ENCODE measurements around the gene NIT1. TPM values are rescaled to one million over a fixed set of nuclear protein-coding genes. Genes with fewer than 3 reads are reported as not detected.

Gene NIT1
- total RNA-seq, 1 donor from 2014 or later: 47.5 TPM

DNA sequence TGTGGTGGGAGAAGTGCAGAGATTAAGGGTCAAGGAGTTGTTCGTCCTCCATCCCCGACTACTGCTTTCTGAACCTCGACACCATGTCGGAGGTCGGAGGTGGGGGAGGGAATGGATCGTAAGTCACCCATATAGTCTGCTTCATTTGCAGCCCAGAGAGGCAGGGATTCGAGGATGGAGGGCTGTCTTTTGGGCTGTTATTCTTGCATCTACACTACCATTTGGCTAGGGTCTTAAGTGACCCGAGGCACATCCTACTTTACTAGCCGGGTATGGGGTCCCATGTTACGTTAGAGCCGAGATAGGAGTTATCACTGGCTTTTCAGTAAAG is 42.0 kb downstream of the NIT1 start:
- peak overlapping the region; percentile 93 for H3K27ac Mint-ChIP-seq
- TF ChIP-seq, protein P1, sequence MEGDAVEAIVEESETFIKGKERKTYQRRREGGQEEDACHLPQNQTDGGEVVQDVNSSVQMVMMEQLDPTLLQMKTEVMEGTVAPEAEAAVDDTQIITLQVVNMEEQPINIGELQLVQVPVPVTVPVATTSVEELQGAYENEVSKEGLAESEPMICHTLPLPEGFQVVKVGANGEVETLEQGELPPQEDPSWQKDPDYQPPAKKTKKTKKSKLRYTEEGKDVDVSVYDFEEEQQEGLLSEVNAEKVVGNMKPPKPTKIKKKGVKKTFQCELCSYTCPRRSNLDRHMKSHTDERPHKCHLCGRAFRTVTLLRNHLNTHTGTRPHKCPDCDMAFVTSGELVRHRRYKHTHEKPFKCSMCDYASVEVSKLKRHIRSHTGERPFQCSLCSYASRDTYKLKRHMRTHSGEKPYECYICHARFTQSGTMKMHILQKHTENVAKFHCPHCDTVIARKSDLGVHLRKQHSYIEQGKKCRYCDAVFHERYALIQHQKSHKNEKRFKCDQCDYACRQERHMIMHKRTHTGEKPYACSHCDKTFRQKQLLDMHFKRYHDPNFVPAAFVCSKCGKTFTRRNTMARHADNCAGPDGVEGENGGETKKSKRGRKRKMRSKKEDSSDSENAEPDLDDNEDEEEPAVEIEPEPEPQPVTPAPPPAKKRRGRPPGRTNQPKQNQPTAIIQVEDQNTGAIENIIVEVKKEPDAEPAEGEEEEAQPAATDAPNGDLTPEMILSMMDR (conservative IDR thresholded peaks at IDR 0.05): no peak
- no peak for DNase-seq (ENCODE audit: extremely low spot score, unreplicated experiment)
- peaks cover 13% of the 10 kb centered on the region for H3K36me3 Mint-ChIP-seq
- H3K9me3 Mint-ChIP-seq: no peaks in the 10 kb centered on the region
- H3K4me1 Mint-ChIP-seq (ENCODE audit: unreplicated experiment): peaks cover 40% of the 10 kb centered on the region
- peak overlapping the region; percentile 95 for H3K4me3 Mint-ChIP-seq
- H3K27me3 Mint-ChIP-seq: no peaks in the 10 kb centered on the region

DNA sequence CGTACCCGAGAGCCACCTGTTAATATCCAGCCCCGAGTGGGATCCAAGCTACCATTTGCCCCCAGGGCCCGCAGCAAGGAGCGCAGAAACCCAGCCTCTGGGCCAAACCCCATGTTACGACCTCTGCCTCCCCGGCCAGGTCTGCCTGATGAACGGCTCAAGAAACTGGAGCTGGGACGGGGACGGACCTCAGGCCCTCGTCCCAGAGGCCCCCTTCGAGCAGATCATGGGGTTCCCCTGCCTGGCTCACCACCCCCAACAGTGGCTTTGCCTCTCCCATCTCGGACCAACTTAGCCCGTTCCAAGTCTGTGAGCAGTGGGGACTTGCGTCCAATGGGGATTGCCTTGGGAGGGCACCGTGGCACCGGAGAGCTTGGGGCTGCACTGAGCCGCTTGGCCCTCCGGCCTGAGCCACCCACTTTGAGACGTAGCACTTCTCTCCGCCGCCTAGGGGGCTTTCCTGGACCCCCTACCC is 42.8 kb downstream of the NIT1 start:
- H3K27ac Mint-ChIP-seq: peak overlapping the region; percentile 66
- H3K36me3 Mint-ChIP-seq: peaks cover 13% of the 10 kb centered on the region

DNA sequence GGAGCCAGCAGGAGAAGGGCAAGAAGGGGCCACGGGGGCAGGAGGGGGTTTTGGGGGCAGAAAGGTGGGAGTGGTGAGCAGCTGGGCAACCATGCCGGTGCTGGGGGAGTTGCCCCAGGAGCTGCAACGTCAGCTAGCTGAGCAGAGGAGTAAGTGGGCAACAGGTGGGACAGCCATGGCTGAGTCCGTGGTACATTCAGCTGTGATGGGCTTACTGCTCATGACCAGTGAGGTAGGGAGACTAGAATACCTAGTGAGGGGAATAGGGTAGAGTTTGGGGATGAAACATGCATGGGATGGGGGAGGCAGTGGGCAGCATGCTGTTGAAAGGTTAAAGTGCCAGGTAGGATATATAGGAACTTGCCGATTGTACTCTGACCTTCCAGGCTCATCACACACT is 43.7 kb downstream of the NIT1 start:
- TF ChIP-seq, protein P1 (conservative IDR thresholded peaks at IDR 0.05): no peak
- Mint-ChIP-seq H3K4me1 (ENCODE audit: unreplicated experiment) (peaks cover 34% of the 10 kb centered on the region), H3K9me3 (no peaks in the 10 kb centered on the region), H3K36me3 (peaks cover 13% of the 10 kb centered on the region), H3K4me3 (peak overlapping the region; percentile 51), H3K27me3 (no peaks in the 10 kb centered on the region), H3K27ac (no peak overlapping the region)
- no peak for DNase-seq (ENCODE audit: extremely low spot score, unreplicated experiment)

More for the DNA sequence above, 42.8 kb downstream of the NIT1 start:
- DNase-seq (ENCODE audit: extremely low spot score, unreplicated experiment): no peak
- no peaks in the 10 kb centered on the region for H3K27me3 Mint-ChIP-seq
- H3K4me1 Mint-ChIP-seq (ENCODE audit: unreplicated experiment): peaks cover 32% of the 10 kb centered on the region
- no peaks in the 10 kb centered on the region for H3K9me3 Mint-ChIP-seq
- H3K4me3 Mint-ChIP-seq: peak overlapping the region; percentile 95
- TF ChIP-seq, protein P1 (conservative IDR thresholded peaks at IDR 0.05): no peak

DNA sequence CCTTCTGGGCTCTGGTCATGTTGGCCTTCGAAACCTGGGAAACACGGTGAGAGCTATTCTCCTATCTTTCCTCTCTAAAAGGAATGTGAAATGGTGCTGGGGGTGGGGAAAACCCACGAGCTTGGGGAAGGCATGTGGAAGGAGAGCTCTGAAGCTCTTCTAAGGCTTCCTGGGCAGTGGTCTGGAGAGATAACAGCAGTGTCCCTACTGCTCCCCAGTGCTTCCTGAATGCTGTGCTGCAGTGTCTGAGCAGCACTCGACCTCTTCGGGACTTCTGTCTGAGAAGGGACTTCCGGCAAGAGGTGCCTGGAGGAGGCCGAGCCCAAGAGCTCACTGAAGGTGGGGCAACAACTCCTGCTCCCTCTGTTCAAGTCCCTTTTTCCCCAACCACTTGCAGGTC is 44.1 kb downstream of the NIT1 start:
- no peak overlapping the region for H3K27ac Mint-ChIP-seq
- peaks cover 13% of the 10 kb centered on the region for H3K36me3 Mint-ChIP-seq
- H3K27me3 Mint-ChIP-seq: no peaks in the 10 kb centered on the region
- TF ChIP-seq, protein P1 (conservative IDR thresholded peaks at IDR 0.05): no peak
- no peak for DNase-seq (ENCODE audit: extremely low spot score, unreplicated experiment)
- H3K9me3 Mint-ChIP-seq: no peaks in the 10 kb centered on the region
- peaks cover 34% of the 10 kb centered on the region for H3K4me1 Mint-ChIP-seq (ENCODE audit: unreplicated experiment)
- peak overlapping the region; percentile 51 for H3K4me3 Mint-ChIP-seq

DNA sequence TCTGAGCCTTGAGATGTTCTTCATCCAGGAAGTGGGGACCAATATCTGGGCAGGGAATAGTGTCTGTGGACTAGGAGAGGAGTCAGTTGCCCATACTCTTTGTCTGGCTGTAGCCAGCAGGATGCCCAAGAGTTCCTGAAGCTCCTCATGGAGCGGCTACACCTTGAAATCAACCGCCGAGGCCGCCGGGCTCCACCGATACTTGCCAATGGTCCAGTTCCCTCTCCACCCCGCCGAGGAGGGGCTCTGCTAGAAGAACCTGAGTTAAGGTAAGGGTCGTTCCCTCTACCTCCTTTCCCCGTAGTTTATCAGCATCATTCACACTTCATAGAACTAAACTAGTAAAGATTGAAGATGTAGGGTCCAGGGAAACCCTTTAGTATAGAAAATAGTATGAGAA is 44.9 kb downstream of the NIT1 start:
- Mint-ChIP-seq H3K4me1 (ENCODE audit: unreplicated experiment) (peaks cover 34% of the 10 kb centered on the region), H3K9me3 (no peaks in the 10 kb centered on the region), H3K27ac (peak overlapping the region; percentile 68), H3K36me3 (peaks cover 13% of the 10 kb centered on the region), H3K4me3 (peak overlapping the region; percentile 22), H3K27me3 (no peaks in the 10 kb centered on the region)
- no peak for DNase-seq (ENCODE audit: extremely low spot score, unreplicated experiment)
- TF ChIP-seq, protein P1 (conservative IDR thresholded peaks at IDR 0.05): no peak

DNA sequence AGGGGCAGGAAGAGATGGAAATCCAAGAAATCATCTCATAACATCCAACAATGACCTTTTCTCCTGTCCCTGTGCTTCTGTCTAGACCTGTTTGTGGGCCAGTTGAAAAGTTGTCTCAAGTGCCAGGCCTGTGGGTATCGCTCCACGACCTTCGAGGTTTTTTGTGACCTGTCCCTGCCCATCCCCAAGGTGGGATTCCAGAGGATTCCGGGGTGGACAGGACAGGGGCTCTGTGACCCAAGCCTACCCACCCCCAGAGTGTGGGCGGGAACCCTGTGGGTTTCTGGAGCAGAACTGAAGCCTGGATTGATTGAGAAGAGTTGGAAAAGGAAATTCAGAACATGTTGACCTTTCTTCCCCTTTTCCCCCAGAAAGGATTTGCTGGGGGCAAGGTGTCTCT is 45.9 kb downstream of the NIT1 start:
- DNase-seq (ENCODE audit: extremely low spot score, unreplicated experiment): no peak
- no peaks in the 10 kb centered on the region for H3K9me3 Mint-ChIP-seq
- TF ChIP-seq, protein P1 (conservative IDR thresholded peaks at IDR 0.05): no peak
- no peaks in the 10 kb centered on the region for H3K27me3 Mint-ChIP-seq
- H3K4me1 Mint-ChIP-seq (ENCODE audit: unreplicated experiment): peaks cover 32% of the 10 kb centered on the region
- H3K27ac Mint-ChIP-seq: peak overlapping the region; percentile 68
- peak overlapping the region; percentile 33 for H3K4me3 Mint-ChIP-seq
- peaks cover 13% of the 10 kb centered on the region for H3K36me3 Mint-ChIP-seq

Measured in type B pancreatic cell (in vitro differentiated cells).